Measurements from ENCODE around the gene MYOCD. TPM values are rescaled to one million over a fixed set of nuclear protein-coding genes. Genes with fewer than 3 reads are reported as not detected.

The MYOCD gene
- total RNA-seq, 1 experiment from 2014 or later = 1.2 TPM

DNA sequence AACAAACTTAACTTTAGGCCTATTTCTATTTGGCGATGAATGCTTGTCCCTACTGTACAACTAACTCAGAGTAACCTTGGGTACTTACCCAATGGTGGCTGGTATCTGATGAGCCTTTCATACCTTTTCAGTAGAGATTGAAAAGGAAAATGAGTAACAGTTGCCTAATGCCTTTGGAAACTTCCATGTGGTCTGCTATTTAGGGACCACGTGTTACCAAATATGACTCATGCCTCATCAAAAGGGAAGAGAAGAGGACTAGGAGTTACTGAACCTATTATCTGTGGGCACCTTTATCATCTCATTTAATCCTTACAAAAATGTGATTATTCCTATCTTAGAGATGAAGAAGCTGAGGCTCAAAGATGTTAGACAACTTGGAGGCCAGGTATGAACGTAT is 8.1 kb downstream of the MYOCD start (continued):
- TF ChIP-seq, protein P1, sequence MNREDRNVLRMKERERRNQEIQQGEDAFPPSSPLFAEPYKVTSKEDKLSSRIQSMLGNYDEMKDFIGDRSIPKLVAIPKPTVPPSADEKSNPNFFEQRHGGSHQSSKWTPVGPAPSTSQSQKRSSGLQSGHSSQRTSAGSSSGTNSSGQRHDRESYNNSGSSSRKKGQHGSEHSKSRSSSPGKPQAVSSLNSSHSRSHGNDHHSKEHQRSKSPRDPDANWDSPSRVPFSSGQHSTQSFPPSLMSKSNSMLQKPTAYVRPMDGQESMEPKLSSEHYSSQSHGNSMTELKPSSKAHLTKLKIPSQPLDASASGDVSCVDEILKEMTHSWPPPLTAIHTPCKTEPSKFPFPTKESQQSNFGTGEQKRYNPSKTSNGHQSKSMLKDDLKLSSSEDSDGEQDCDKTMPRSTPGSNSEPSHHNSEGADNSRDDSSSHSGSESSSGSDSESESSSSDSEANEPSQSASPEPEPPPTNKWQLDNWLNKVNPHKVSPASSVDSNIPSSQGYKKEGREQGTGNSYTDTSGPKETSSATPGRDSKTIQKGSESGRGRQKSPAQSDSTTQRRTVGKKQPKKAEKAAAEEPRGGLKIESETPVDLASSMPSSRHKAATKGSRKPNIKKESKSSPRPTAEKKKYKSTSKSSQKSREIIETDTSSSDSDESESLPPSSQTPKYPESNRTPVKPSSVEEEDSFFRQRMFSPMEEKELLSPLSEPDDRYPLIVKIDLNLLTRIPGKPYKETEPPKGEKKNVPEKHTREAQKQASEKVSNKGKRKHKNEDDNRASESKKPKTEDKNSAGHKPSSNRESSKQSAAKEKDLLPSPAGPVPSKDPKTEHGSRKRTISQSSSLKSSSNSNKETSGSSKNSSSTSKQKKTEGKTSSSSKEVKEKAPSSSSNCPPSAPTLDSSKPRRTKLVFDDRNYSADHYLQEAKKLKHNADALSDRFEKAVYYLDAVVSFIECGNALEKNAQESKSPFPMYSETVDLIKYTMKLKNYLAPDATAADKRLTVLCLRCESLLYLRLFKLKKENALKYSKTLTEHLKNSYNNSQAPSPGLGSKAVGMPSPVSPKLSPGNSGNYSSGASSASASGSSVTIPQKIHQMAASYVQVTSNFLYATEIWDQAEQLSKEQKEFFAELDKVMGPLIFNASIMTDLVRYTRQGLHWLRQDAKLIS (CRISPR knock-in tag; IDR thresholded peaks at IDR 0.05; ENCODE audit: borderline replicate concordance) = no peak
- TF ChIP-seq NR1H2 (CRISPR knock-in tag; IDR thresholded peaks at IDR 0.05) (no peak), NFATC4 (CRISPR knock-in tag; IDR thresholded peaks at IDR 0.05) (no peak)

DNA sequence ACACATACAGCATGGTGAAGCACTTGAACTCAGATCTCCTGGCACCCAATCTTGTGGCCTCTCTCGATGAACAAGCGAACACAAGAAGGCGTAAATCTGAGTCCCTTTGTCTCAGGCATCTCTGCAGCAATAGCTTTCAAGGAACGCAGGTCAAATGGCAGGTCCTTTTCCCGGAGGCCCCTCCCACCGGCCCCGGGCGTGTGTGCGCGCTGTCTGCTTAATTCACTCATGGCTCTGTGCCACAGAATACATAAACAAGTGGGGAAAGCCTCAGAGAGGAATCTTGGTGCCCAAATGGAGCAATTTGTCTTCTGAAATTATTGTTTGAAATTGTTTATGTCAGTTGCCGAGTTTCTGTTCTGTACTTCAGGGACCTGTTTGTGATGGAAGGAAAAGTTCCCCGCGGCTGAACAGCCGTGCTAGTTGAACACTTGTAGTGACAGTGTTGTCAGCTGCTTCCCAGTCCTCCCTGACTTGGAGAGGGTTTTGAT is 14.8 kb downstream of the MYOCD start:
- POLR2A ChIA-PET = no interaction called here
- ATAC-seq = no peak

More for the DNA sequence above, 14.8 kb downstream of the MYOCD start:
- TF ChIP-seq, protein P2, sequence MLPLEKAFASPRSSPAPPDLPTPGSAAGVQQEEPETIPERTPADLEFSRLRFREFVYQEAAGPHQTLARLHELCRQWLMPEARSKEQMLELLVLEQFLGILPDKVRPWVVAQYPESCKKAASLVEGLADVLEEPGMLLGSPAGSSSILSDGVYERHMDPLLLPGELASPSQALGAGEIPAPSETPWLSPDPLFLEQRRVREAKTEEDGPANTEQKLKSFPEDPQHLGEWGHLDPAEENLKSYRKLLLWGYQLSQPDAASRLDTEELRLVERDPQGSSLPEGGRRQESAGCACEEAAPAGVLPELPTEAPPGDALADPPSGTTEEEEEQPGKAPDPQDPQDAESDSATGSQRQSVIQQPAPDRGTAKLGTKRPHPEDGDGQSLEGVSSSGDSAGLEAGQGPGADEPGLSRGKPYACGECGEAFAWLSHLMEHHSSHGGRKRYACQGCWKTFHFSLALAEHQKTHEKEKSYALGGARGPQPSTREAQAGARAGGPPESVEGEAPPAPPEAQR (CRISPR knock-in tag; IDR thresholded peaks at IDR 0.05) = no peak
- TF ChIP-seq, protein P3, sequence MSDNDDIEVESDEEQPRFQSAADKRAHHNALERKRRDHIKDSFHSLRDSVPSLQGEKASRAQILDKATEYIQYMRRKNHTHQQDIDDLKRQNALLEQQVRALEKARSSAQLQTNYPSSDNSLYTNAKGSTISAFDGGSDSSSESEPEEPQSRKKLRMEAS (CRISPR knock-in tag; IDR thresholded peaks at IDR 0.05) = no peak
- TF ChIP-seq ZNF396 (CRISPR knock-in tag; IDR thresholded peaks at IDR 0.05; ENCODE audit: borderline replicate concordance) (no peak), ZNF263 (CRISPR knock-in tag; IDR thresholded peaks at IDR 0.05; ENCODE audit: low read depth) (no peak), RELA (CRISPR knock-in tag; IDR thresholded peaks at IDR 0.05; ENCODE audit: borderline replicate concordance) (no peak), ATF1 (CRISPR knock-in tag; IDR thresholded peaks at IDR 0.05) (no peak), GRHL2 (CRISPR knock-in tag; IDR thresholded peaks at IDR 0.05; ENCODE audit: insufficient replicate concordance, severe bottlenecking) (no peak), IRF2 (CRISPR knock-in tag; IDR thresholded peaks at IDR 0.05; ENCODE audit: borderline replicate concordance, low read depth) (no peak), TEAD4 (CRISPR knock-in tag; IDR thresholded peaks at IDR 0.05) (no peak), NFYB (CRISPR knock-in tag; conservative IDR thresholded peaks at IDR 0.05; ENCODE audit: low read depth) (no peak)
- TF ChIP-seq, protein P4, sequence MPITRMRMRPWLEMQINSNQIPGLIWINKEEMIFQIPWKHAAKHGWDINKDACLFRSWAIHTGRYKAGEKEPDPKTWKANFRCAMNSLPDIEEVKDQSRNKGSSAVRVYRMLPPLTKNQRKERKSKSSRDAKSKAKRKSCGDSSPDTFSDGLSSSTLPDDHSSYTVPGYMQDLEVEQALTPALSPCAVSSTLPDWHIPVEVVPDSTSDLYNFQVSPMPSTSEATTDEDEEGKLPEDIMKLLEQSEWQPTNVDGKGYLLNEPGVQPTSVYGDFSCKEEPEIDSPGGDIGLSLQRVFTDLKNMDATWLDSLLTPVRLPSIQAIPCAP (CRISPR knock-in tag; IDR thresholded peaks at IDR 0.05) = no peak
- TF ChIP-seq, protein P5, sequence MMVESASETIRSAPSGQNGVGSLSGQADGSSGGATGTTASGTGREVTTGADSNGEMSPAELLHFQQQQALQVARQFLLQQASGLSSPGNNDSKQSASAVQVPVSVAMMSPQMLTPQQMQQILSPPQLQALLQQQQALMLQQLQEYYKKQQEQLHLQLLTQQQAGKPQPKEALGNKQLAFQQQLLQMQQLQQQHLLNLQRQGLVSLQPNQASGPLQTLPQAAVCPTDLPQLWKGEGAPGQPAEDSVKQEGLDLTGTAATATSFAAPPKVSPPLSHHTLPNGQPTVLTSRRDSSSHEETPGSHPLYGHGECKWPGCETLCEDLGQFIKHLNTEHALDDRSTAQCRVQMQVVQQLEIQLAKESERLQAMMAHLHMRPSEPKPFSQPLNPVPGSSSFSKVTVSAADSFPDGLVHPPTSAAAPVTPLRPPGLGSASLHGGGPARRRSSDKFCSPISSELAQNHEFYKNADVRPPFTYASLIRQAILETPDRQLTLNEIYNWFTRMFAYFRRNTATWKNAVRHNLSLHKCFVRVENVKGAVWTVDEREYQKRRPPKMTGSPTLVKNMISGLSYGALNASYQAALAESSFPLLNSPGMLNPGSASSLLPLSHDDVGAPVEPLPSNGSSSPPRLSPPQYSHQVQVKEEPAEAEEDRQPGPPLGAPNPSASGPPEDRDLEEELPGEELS (CRISPR knock-in tag; IDR thresholded peaks at IDR 0.05) = no peak
- TF ChIP-seq, protein P6, sequence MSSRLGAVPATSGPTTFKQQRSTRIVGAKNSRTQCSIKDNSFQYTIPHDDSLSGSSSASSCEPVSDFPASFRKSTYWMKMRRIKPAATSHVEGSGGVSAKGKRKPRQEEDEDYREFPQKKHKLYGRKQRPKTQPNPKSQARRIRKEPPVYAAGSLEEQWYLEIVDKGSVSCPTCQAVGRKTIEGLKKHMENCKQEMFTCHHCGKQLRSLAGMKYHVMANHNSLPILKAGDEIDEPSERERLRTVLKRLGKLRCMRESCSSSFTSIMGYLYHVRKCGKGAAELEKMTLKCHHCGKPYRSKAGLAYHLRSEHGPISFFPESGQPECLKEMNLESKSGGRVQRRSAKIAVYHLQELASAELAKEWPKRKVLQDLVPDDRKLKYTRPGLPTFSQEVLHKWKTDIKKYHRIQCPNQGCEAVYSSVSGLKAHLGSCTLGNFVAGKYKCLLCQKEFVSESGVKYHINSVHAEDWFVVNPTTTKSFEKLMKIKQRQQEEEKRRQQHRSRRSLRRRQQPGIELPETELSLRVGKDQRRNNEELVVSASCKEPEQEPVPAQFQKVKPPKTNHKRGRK (CRISPR knock-in tag; IDR thresholded peaks at IDR 0.05; ENCODE audit: borderline replicate concordance) = no peak
- H3K4me1 Mint-ChIP-seq = 0 out of 2 replicates have a peak, but pooled peaks cover 2% of the 10 kb centered on the region
- H3K36me3 Mint-ChIP-seq = no peaks in the 10 kb centered on the region
- no peaks in the 10 kb centered on the region for H3K9me3 Mint-ChIP-seq
- H3K27me3 Mint-ChIP-seq (ENCODE audit: low read depth) = no peaks in the 10 kb centered on the region; the same call in 1 of the 2 replicates
- H3K27ac Mint-ChIP-seq = no peak overlapping the region
- CTCF ChIA-PET = interaction anchor here (3.2 kb wide), 1 partner anchor 62 kb away, joined by 11 read pairs; no protein-coding TSS in a partner anchor
- H3K4me3 Mint-ChIP-seq = no peak overlapping the region
- no peak for DNase-seq (ENCODE audit: low spot score)
